Loucy (cell line): Measurements from ENCODE around the gene SDK1.

Source experiments
- H2AFZ ChIP-seq: fragments of 200-600 bp; sonication (generic); 2 replicates; pipeline ENCODE4 v1.6.0; 2016; ENCODE audit warnings: antibody characterized with exemption, mild to moderate bottlenecking, low read length, moderate library complexity
- H3F3A ChIP-seq: fragments of 200-600 bp; 2 replicates; pipeline ENCODE4 v1.6.0; 2016; ENCODE audit warnings: antibody characterized with exemption, low read depth, mild to moderate bottlenecking
- H3K27me3 ChIP-seq: fragments of 200-600 bp; sonication (generic); 2 replicates; pipeline ENCODE4 v1.6.1; 2014; ENCODE audit warnings: low read length, mild to moderate bottlenecking; ENCODE audit not compliant: insufficient read depth, poor library complexity, severe bottlenecking
- H3K36me3 ChIP-seq: fragments of 200-600 bp; sonication (generic); 2 replicates; pipeline ENCODE4 v1.6.1; 2016; ENCODE audit warnings: low read length; ENCODE audit not compliant: insufficient read depth
- H3K4me1 ChIP-seq: fragments of 200-600 bp; sonication (generic); 2 replicates; pipeline ENCODE4 v1.5.1; 2014; ENCODE audit warnings: low read length, mild to moderate bottlenecking; ENCODE audit not compliant: insufficient read depth, poor library complexity, severe bottlenecking
- H3K4me2 ChIP-seq: fragments of 200-600 bp; sonication (generic); 2 replicates; pipeline ENCODE4 v1.6.0; 2014; ENCODE audit warnings: antibody characterized with exemption, low read length, low read depth, mild to moderate bottlenecking; ENCODE audit not compliant: poor library complexity, severe bottlenecking
- H3K4me3 ChIP-seq: fragments of 200-600 bp; sonication (generic); 2 replicates; pipeline ENCODE4 v1.5.1; 2014; ENCODE audit warnings: low read length, mild to moderate bottlenecking, mixed read lengths; ENCODE audit not compliant: poor library complexity, severe bottlenecking
- H3K79me2 ChIP-seq: fragments of 200-600 bp; sonication (generic); 2 replicates; pipeline ENCODE4 v1.6.1; 2014; ENCODE audit warnings: low read length; ENCODE audit not compliant: insufficient read depth
- H3K9ac ChIP-seq: fragments of 200-600 bp; sonication (generic); 2 replicates; pipeline ENCODE4 v1.6.0; 2014; ENCODE audit warnings: mild to moderate bottlenecking, low read depth, low read length, moderate library complexity; ENCODE audit not compliant: poor library complexity, severe bottlenecking
- H3K9me2 ChIP-seq: fragments of 200-600 bp; sonication (generic); replicated peaks from 2 replicates; pipeline ENCODE4 v1.6.1; 2016; ENCODE audit warnings: low read depth, low read length, mixed read lengths
- H3K9me3 ChIP-seq: fragments of 200-600 bp; sonication (generic); 2 replicates; pipeline ENCODE4 v1.6.1; 2014; ENCODE audit warnings: mild to moderate bottlenecking, antibody characterized with exemption, low read length, low read depth; ENCODE audit not compliant: insufficient read depth
- H4K20me1 ChIP-seq: fragments of 200-600 bp; sonication (generic); 2 replicates; pipeline ENCODE4 v1.6.0; 2014; ENCODE audit warnings: antibody characterized with exemption, low read length, mild to moderate bottlenecking; ENCODE audit not compliant: insufficient read depth, poor library complexity, severe bottlenecking
- EZH2phosphoT487 ChIP-seq: fragments of 200-600 bp; IDR thresholded peaks from 2 replicates; pipeline ENCODE4 v1.6.1; 2018; ENCODE audit warnings: antibody characterized with exemption, mild to moderate bottlenecking, moderate library complexity, borderline replicate concordance
- TF ChIP-seq, protein P1 (sequence below): fragments of 200-600 bp; sonication (generic); conservative IDR thresholded peaks from 2 replicates; pipeline ENCODE4 v1.5.1; 2014; ENCODE audit warnings: mild to moderate bottlenecking, antibody characterized with exemption, low read length

Gene SDK1

DNA sequence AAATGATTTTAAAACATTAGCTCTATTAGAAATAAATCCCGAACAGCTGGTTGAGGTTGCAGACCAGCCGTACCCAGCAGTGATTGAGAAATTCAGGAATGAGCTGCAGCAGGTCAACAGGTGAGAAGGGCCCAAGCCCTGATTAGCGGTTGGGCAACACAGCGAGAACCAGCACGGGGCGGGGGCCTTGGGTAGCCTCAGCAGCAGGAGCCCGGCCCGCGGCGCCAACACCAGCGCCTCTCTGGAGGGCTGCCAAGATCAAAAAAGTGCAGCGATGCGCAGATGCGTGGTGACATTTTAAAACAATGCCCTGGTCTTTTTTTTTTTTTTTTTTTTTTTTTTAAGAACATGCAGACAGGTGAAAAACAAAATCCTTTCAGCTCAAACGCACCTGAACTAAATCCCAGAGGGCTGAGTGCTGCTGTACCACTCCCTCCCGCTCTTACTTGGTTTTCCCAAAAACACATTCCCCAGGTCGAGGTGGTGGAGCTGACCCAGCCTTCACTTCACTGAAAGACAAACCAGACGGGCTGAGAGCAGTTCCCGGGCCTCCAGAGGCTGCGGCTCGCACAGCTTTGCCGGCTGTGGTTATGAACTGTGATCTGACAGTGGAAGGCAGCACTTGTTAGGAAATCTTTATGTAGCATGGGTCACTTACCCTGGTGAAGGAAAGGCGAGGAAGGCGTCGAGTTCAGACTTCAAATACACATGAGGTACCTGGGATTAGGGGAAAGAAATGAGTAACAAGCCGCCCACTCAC lies 579.4 kb downstream of the SDK1 start:
- Histone ChIP-seq H3K4me2 (no peak overlapping the region), H3K4me3 (no peak overlapping the region), H3K9me3 (peaks cover 5% of the 10 kb centered on the region; the same call in 1 of the 2 replicates), H4K20me1 (no peaks in the 10 kb centered on the region), H3F3A (no peaks in the 10 kb centered on the region), H2AFZ (no peak overlapping the region), H3K36me3 (no peaks in the 10 kb centered on the region), H3K27me3 (no peaks in the 10 kb centered on the region), H3K4me1 (no peaks in the 10 kb centered on the region), H3K9ac (no peak overlapping the region), H3K9me2 (0 out of 2 replicates have a peak, but pooled peaks cover 3% of the 10 kb centered on the region), H3K79me2 (no peaks in the 10 kb centered on the region)
- no peak for TF ChIP-seq EZH2phosphoT487
- TF ChIP-seq, protein P1, sequence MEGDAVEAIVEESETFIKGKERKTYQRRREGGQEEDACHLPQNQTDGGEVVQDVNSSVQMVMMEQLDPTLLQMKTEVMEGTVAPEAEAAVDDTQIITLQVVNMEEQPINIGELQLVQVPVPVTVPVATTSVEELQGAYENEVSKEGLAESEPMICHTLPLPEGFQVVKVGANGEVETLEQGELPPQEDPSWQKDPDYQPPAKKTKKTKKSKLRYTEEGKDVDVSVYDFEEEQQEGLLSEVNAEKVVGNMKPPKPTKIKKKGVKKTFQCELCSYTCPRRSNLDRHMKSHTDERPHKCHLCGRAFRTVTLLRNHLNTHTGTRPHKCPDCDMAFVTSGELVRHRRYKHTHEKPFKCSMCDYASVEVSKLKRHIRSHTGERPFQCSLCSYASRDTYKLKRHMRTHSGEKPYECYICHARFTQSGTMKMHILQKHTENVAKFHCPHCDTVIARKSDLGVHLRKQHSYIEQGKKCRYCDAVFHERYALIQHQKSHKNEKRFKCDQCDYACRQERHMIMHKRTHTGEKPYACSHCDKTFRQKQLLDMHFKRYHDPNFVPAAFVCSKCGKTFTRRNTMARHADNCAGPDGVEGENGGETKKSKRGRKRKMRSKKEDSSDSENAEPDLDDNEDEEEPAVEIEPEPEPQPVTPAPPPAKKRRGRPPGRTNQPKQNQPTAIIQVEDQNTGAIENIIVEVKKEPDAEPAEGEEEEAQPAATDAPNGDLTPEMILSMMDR, result no peak

DNA sequence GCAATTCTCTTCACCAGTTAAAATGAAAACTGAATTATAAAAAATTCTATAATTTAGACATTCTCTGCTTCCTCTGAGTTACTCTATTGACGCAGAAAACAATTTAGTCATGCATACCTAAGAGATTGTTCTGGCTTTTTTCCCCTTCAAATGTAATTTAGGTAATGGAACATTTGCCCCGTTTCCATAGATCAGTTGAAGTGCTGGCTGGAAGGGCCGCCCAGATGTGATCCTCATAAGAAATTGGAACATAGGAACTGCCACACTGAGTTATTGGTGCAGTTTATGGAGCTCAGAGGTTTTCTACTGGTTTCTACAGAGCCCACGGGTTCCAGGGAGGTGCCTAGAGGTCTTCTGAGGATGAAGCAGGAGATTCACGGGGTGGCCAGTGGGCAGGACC lies 581.7 kb downstream of the SDK1 start:
- Histone ChIP-seq H3K4me3 (no peak overlapping the region), H3F3A (no peaks in the 10 kb centered on the region), H3K9me2 (no peaks in the 10 kb centered on the region), H3K79me2 (no peaks in the 10 kb centered on the region), H3K4me1 (no peaks in the 10 kb centered on the region), H3K9ac (no peak overlapping the region), H3K36me3 (no peaks in the 10 kb centered on the region), H3K9me3 (peaks cover 6% of the 10 kb centered on the region; the same call in 1 of the 2 replicates), H3K27me3 (no peaks in the 10 kb centered on the region), H3K4me2 (no peak overlapping the region), H2AFZ (no peak overlapping the region), H4K20me1 (no peaks in the 10 kb centered on the region)
- TF ChIP-seq EZH2phosphoT487, result no peak
- TF ChIP-seq, protein P1, result no peak

DNA sequence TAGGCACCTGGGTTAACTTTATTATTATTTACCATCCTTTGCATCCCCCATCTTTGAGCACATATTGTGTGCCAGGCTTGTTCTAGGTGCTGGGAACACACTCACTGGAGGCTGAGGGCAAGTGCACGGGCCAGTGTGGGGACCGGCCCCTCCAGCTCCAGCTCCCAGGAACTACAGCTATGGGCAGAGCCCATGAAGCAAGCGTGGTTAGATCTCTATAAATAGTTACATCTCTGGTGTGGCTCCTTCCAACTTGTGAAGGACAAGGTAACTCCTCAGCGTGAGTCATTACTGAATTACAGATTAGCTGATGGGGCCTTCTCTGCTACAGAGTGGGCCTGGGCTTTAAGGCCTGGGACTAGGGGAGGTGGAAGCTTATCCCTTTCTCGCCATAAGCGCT lies 583.5 kb downstream of the SDK1 start:
- TF ChIP-seq, protein P1, result no peak
- no peak for TF ChIP-seq EZH2phosphoT487
- no peaks in the 10 kb centered on the region for H3F3A ChIP-seq

More for the DNA sequence above, 583.5 kb downstream of the SDK1 start:
- no peaks in the 10 kb centered on the region for H3K79me2 ChIP-seq
- no peak overlapping the region for H3K4me2 ChIP-seq
- no peaks in the 10 kb centered on the region for H3K27me3 ChIP-seq
- no peak overlapping the region for H3K9ac ChIP-seq
- H2AFZ ChIP-seq, result no peak overlapping the region
- peaks cover 6% of the 10 kb centered on the region; the same call in 1 of the 2 replicates for H3K9me3 ChIP-seq
- no peaks in the 10 kb centered on the region for H3K36me3 ChIP-seq
- H3K4me3 ChIP-seq, result no peak overlapping the region
- no peaks in the 10 kb centered on the region for H4K20me1 ChIP-seq
- H3K4me1 ChIP-seq, result no peaks in the 10 kb centered on the region
- no peaks in the 10 kb centered on the region for H3K9me2 ChIP-seq
